Measurements from ENCODE around the gene SORCS2. TPM values are rescaled to one million over a fixed set of nuclear protein-coding genes. Genes with fewer than 3 reads are reported as not detected.

The SORCS2 gene
- total RNA-seq, 1 donor from 2014 or later: 5.2 TPM

DNA sequence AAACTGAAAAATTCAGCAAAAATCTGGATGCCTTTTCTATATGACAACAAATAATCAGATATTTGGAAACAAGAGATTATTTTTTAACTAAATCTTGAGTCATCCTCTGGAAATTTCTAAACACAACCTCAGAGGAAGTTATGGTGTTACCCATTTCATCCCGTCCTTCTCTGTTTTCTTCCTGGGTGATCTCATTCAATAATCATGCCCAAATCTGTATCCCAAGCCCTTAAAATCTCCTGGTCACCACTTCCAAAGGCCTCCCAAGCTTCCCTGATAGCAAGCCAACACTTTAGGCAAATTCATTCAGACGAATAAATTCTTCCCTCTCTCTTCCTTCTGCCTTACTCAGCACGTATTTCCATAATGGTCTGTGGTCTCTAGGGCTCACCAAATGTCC, 9.7 kb upstream of the SORCS2 start:
- Histone ChIP-seq H3K79me2 (ENCODE audit: low read depth) (no peaks in the 10 kb centered on the region), H3K36me3 (no peaks in the 10 kb centered on the region), H4K20me1 (ENCODE audit: low read depth) (no peaks in the 10 kb centered on the region), H3K4me1 (no peaks in the 10 kb centered on the region), H3K4me3 (no peak overlapping the region), H3F3A (ENCODE audit: low read depth) (no peaks in the 10 kb centered on the region), H3K27me3 (peaks cover 7% of the 10 kb centered on the region), H2AFZ (replicated peaks) (no peak overlapping the region), H3K4me2 (no peak overlapping the region), H3K9ac (no peak overlapping the region), H3K9me3 (ENCODE audit: low read depth) (no peaks in the 10 kb centered on the region), H3K27ac (no peak overlapping the region)
- H3K4me3 Mint-ChIP-seq: no peak overlapping the region
- no peak for TF ChIP-seq EZH2 (IDR thresholded peaks at IDR 0.05)
- no peak for TF ChIP-seq EZH2phosphoT487 (IDR thresholded peaks at IDR 0.05)
- TF ChIP-seq, protein P1, sequence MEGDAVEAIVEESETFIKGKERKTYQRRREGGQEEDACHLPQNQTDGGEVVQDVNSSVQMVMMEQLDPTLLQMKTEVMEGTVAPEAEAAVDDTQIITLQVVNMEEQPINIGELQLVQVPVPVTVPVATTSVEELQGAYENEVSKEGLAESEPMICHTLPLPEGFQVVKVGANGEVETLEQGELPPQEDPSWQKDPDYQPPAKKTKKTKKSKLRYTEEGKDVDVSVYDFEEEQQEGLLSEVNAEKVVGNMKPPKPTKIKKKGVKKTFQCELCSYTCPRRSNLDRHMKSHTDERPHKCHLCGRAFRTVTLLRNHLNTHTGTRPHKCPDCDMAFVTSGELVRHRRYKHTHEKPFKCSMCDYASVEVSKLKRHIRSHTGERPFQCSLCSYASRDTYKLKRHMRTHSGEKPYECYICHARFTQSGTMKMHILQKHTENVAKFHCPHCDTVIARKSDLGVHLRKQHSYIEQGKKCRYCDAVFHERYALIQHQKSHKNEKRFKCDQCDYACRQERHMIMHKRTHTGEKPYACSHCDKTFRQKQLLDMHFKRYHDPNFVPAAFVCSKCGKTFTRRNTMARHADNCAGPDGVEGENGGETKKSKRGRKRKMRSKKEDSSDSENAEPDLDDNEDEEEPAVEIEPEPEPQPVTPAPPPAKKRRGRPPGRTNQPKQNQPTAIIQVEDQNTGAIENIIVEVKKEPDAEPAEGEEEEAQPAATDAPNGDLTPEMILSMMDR (IDR thresholded peaks at IDR 0.05): no peak
- H3K27ac Mint-ChIP-seq: no peak overlapping the region
- H3K9me3 Mint-ChIP-seq: peaks cover 11% of the 10 kb centered on the region
- H3K27me3 Mint-ChIP-seq (ENCODE audit: insufficient read depth, low read depth): peaks cover 18% of the 10 kb centered on the region
- no peak for DNase-seq (ENCODE audit: low spot score)
- no peaks in the 10 kb centered on the region for H3K36me3 Mint-ChIP-seq
- peaks cover 12% of the 10 kb centered on the region for H3K4me1 Mint-ChIP-seq

GRCh38 chr4:7183161-7183560, 9.2 kb upstream of the SORCS2 start:
- DNase-seq (ENCODE audit: low spot score): no peak

DNA sequence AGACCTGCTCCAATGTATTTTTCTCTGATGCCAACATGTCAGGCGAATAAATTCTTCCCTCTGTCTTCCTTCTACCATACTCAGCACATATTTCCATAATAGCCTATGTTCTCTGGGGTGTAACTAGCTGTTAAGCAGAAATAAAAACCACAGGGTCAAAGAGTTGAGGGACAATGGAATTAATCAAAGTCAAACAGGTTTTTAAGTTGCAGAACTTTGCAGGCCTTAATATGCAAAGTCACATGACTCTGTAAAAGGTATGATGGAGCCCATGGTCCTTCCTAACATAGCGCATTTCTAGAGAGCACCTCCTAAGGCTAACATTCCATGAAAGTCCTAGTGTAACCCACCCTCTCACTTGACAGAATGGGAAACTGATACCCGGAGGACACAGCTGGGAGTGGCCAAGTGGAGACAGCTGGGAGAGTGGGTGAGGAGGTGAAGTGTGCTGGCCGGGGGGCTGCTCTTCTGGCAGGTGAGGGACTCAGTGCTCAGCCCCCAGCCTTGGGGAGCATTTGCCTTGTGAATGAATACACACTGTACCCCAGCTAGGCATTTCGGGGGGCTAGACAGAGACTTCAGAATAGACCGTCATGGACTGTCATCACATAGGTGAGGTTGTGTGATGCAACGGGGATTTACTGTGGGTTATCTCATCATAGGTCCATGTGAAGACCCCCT, 8.4 kb upstream of the SORCS2 start:
- H3F3A ChIP-seq (ENCODE audit: low read depth): no peaks in the 10 kb centered on the region
- H3K27me3 Mint-ChIP-seq (ENCODE audit: insufficient read depth, low read depth): peaks cover 21% of the 10 kb centered on the region
- no peak overlapping the region for H2AFZ ChIP-seq (replicated peaks)
- H3K27ac ChIP-seq: no peak overlapping the region
- H3K9me3 ChIP-seq (ENCODE audit: low read depth): no peaks in the 10 kb centered on the region
- no peak overlapping the region for H3K4me2 ChIP-seq
- no peaks in the 10 kb centered on the region for H4K20me1 ChIP-seq (ENCODE audit: low read depth)
- H3K36me3 Mint-ChIP-seq: no peaks in the 10 kb centered on the region
- H3K9me3 Mint-ChIP-seq: peaks cover 11% of the 10 kb centered on the region
- peaks cover 13% of the 10 kb centered on the region for H3K4me1 Mint-ChIP-seq
- H3K27ac Mint-ChIP-seq: no peak overlapping the region
- peaks cover 20% of the 10 kb centered on the region for H3K27me3 ChIP-seq
- no peak overlapping the region for H3K4me3 ChIP-seq
- no peaks in the 10 kb centered on the region for H3K36me3 ChIP-seq
- DNase-seq (ENCODE audit: low spot score): no peak
- H3K4me3 Mint-ChIP-seq: no peak overlapping the region
- TF ChIP-seq, protein P1 (IDR thresholded peaks at IDR 0.05): no peak
- TF ChIP-seq EZH2phosphoT487 (IDR thresholded peaks at IDR 0.05) (no peak), EZH2 (IDR thresholded peaks at IDR 0.05) (no peak)
- H3K4me1 ChIP-seq: no peaks in the 10 kb centered on the region
- no peak overlapping the region for H3K9ac ChIP-seq
- no peaks in the 10 kb centered on the region for H3K79me2 ChIP-seq (ENCODE audit: low read depth)

More at GRCh38 chr4:7183161-7183560, 9.2 kb upstream of the SORCS2 start:
- H2AFZ ChIP-seq (replicated peaks): no peak overlapping the region
- H3K27me3 Mint-ChIP-seq (ENCODE audit: insufficient read depth, low read depth): peaks cover 18% of the 10 kb centered on the region
- peaks cover 13% of the 10 kb centered on the region for H3K4me1 Mint-ChIP-seq
- H3K9me3 ChIP-seq (ENCODE audit: low read depth): no peaks in the 10 kb centered on the region
- H3K4me1 ChIP-seq: no peaks in the 10 kb centered on the region
- no peak overlapping the region for H3K27ac Mint-ChIP-seq
- H3K4me3 ChIP-seq: no peak overlapping the region
- TF ChIP-seq EZH2 (IDR thresholded peaks at IDR 0.05): no peak
- TF ChIP-seq, protein P1 (IDR thresholded peaks at IDR 0.05): no peak
- TF ChIP-seq EZH2phosphoT487 (IDR thresholded peaks at IDR 0.05): no peak
- no peaks in the 10 kb centered on the region for H3K36me3 Mint-ChIP-seq
- H3K4me2 ChIP-seq: no peak overlapping the region
- H4K20me1 ChIP-seq (ENCODE audit: low read depth): no peaks in the 10 kb centered on the region
- no peaks in the 10 kb centered on the region for H3K36me3 ChIP-seq
- H3K9me3 Mint-ChIP-seq: peaks cover 11% of the 10 kb centered on the region
- H3K4me3 Mint-ChIP-seq: no peak overlapping the region
- H3F3A ChIP-seq (ENCODE audit: low read depth): no peaks in the 10 kb centered on the region
- H3K79me2 ChIP-seq (ENCODE audit: low read depth): no peaks in the 10 kb centered on the region
- peaks cover 12% of the 10 kb centered on the region for H3K27me3 ChIP-seq
- no peak overlapping the region for H3K9ac ChIP-seq
- no peak overlapping the region for H3K27ac ChIP-seq

All from neural progenitor cell (in vitro differentiated cells).